GM12891 (cell line): Measurements from ENCODE around the gene PDF.

Source experiments
- DNase-seq: peaks from one replicate; pipeline ENCODE4 v3.0.0; 2011; ENCODE audit warnings: low spot score; ENCODE audit not compliant: insufficient read length
- FAIRE-seq: peaks from 2 replicates; lab custom pipeline; 2011; peaks lifted over from hg19 to GRCh38; lab: Jason Lieb, UNC
- PAX5 ChIP-seq: IDR thresholded peaks from 2 replicates; pipeline ENCODE4 v1.6.1; 2011; ENCODE audit warnings: low read length, moderate library complexity, mild to moderate bottlenecking; ENCODE audit not compliant: insufficient read depth, severe bottlenecking
- POLR2A ChIP-seq: IDR thresholded peaks from 2 replicates; pipeline ENCODE4 v1.6.1; 2011; ENCODE audit warnings: low read depth, low read length, control low read depth
- POLR2AphosphoS5 ChIP-seq: IDR thresholded peaks from 2 replicates; pipeline ENCODE4 v1.6.1; 2011; ENCODE audit warnings: low read depth, low read length, control low read depth
- POU2F2 ChIP-seq: IDR thresholded peaks from 2 replicates; pipeline ENCODE4 v1.6.1; 2011; ENCODE audit warnings: low read depth, mild to moderate bottlenecking, control low read depth, low read length, moderate library complexity
- SPI1 ChIP-seq: IDR thresholded peaks from 2 replicates; pipeline ENCODE4 v1.6.1; 2011; ENCODE audit warnings: low read depth, low read length, control low read depth
- TAF1 ChIP-seq: IDR thresholded peaks from 2 replicates; pipeline ENCODE4 v1.6.1; 2011; ENCODE audit warnings: low read depth, low read length, control low read depth

The PDF gene

DNA sequence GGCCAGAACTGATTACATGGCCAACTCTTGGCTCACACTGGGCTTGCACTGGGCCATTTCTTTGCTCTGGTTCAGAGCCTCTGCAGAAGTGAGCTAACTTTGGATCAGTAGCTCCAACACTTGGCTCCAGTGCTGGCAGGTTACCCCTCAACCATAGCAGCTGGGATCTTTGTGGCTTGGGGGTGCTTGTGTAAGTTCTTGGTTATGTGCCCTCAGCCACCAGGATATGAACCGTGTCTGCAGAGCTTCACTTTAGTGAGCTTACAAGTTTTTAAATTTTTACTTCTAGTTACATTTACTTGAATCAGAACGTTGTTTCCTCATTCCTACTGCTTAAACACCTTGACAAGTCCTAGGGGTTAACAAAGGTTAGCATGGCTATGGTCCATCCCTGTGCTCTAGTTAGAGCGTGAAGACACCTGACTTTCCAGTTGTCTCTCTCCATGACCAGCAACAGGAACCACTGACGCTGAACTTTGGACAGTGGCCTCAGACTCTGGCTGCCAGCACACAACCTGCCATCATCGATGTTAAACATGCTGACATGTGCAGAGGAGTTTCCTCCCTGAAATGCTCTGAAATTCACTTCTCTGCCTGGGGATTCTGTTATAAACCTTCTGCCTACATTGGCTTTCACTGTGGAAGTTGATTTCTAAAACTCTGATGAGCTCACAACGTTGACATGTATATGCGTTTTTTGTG, 4.1 kb downstream of the PDF start:
- TF ChIP-seq POU2F2 (no peak), TAF1 (no peak), POLR2AphosphoS5 (no peak), SPI1 (no peak), POLR2A (no peak), PAX5 (no peak)
- DNase-seq (no peak), FAIRE-seq (no peak)

DNA sequence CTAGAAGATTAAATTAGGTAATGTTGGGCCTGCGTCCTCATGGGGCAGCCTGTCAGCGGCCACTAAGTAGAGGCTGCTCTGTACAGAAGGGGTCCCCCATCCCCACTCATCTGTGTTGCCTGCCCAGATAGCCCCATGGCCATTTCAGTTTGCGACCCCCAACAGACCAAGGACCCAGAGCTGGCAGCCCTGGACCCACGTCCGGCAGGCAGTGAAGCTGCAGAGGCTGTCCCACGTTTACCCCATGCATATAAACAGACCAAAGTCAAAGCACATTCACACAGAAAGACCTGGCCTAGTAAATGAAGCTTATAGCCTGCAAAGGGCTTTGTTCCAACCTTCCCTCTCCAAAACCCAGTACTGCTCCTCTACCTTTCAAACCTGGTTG, 4.6 kb downstream of the PDF start:
- no peak for DNase-seq
- TF ChIP-seq POLR2AphosphoS5: no peak
- TF ChIP-seq POLR2A: no peak
- no peak for TF ChIP-seq POU2F2
- TF ChIP-seq SPI1: no peak
- FAIRE-seq: no peak

DNA sequence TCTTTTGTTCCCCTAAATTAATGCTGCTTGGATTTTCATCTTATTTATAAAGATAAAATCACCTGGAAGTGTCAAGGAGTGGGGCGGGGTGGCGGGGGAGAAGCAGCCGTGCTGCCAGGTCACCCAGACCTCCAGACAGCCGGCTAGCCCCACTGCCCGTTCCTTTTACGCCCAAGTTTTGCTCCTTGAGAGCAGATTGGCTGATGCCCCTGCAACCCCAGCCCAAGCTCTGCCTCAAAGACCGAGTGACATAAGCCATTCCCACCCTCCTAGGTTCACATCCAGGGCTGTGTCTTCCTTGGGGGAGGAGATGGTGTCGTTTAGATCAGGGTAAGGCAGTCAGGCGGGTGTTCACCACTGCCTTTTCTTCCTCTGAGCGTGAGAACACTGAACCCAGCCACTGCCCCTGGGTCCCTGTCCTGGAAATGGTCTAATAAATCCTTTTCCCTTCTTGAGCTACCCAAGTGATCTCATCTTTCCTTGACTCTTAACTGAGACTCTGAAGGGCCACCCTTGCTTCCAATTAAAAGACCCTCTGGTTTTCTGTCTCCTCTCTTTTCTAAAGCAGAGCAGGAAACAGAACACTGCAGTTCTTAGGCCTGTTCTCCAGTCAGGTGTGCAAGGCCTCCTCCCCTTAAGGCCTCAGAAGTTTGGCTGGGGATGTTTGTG, 5.7 kb downstream of the PDF start:
- no peak for TF ChIP-seq SPI1
- DNase-seq (no peak), FAIRE-seq (no peak)

DNA sequence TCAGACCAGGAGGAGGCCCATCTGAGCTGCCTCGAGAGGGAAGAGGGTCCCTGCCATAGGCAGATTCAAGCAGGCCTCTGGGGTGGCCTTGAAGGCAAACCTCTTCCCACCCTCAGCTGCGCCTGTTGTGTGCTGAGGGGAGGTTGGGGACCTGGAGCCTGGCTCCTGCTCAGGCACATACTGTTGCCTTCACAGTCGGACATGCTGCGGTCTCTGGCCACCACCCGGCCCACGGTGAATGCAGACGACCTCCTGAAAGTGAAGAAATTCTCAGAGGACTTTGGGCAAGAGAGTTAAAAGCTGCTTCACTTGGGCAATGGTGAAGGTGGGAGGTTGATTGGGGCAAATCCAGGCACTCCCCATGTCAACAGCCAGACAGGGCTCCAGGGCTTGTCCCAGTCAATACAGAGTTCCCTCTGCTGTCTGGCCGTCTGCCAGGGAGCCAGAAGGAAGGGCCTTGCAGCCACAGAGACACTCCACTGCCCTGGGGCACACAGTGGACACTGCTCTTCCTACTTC, 6.3 kb downstream of the PDF start:
- TF ChIP-seq POLR2AphosphoS5 (no peak), SPI1 (no peak), PAX5 (no peak), POLR2A (no peak; the same call in 1 of the 2 replicates), TAF1 (no peak), POU2F2 (no peak)
- no peak for DNase-seq

DNA sequence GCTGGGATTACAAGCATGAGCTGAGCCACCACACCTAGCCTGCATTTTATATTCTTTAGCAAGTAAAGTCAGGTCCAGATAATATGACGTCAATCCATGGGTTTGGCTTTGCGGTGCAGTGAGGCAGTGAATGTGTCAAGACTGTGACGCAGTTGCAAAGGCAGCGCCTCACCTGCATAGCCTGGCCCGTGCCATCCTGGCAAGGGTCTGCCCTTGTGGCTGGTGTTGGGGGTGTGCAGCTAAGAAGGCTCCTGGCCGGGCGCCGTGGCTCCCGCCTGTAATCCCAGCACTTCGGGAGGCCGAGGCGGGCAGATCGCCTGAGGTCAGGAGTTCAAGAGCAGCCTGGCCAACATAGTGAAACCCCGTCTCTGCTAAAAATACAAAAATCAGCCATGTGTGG, 7.0 kb downstream of the PDF start:
- TF ChIP-seq PAX5 (no peak), POLR2AphosphoS5 (no peak), POLR2A (no peak), POU2F2 (no peak), SPI1 (no peak), TAF1 (no peak)
- DNase-seq: no peak
- no peak for FAIRE-seq

More for the DNA sequence above, 6.3 kb downstream of the PDF start:
- no peak for FAIRE-seq

DNA sequence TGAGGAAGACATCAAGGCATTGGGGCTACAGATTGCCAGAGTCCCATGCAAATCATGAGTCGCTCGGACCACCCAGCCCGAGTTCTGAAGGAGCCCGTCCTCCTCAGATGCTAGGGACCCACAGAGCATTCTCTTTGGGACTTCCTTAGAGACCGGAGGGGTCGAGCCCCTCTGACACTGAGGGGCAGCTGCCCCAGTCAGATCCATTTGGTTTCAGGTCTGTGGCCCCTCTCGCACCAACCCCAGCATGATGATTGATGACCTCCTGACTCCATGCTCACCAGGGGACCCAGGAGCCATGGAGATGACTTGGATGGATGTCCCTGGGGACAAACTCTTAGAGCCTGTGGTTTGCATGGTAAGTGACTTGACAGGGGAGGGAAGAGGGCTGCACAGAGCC, 8.0 kb downstream of the PDF start:
- FAIRE-seq (no peak), DNase-seq (no peak)
- TF ChIP-seq PAX5: no peak
- no peak for TF ChIP-seq TAF1
- no peak for TF ChIP-seq POU2F2
- no peak for TF ChIP-seq POLR2A
- no peak for TF ChIP-seq POLR2AphosphoS5
- no peak for TF ChIP-seq SPI1

DNA sequence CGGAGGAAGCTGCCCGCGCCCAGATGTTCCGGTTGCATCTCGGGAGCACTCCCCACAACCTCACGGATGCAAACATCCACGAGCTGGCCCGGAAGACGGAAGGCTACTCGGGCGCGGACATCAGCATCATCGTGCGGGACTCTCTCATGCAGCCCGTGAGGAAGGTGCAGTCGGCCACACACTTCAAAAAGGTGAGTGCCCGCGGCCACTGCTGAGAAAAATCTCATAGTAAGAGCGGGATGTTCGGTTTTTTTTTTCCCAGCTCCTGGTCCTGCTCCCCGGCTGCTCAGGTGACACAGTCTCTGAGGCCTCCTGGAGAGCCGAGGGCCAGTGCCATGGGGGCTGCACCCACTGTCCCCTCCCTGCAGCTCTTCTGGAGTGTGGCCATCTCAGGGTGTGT, 9.3 kb downstream of the PDF start:
- TF ChIP-seq POU2F2 (no peak), SPI1 (no peak), POLR2A (no peak), POLR2AphosphoS5 (no peak), PAX5 (no peak), TAF1 (no peak)
- FAIRE-seq (no peak), DNase-seq (no peak)

DNA sequence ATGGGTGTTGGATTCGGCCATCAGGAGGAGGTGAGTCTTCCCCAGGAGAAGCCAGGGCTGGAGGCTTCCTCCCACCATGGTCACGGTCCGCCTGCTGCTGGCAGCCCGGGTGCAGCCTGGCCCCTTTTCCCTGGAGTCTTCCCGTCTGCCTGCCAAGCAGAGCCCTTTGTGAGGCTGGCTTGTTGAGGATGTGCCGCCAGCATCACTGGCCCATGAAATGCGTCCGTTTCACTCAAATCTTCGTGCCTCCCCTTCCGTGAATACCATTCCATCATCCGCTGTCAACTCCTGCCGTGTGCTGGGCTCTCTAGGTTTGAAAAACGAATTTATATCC, 9.7 kb downstream of the PDF start:
- no peak for TF ChIP-seq POLR2A
- TF ChIP-seq POLR2AphosphoS5: 0 out of 2 replicates have a peak, but pooled peaks have one; percentile 29
- DNase-seq (no peak), FAIRE-seq (no peak)

DNA sequence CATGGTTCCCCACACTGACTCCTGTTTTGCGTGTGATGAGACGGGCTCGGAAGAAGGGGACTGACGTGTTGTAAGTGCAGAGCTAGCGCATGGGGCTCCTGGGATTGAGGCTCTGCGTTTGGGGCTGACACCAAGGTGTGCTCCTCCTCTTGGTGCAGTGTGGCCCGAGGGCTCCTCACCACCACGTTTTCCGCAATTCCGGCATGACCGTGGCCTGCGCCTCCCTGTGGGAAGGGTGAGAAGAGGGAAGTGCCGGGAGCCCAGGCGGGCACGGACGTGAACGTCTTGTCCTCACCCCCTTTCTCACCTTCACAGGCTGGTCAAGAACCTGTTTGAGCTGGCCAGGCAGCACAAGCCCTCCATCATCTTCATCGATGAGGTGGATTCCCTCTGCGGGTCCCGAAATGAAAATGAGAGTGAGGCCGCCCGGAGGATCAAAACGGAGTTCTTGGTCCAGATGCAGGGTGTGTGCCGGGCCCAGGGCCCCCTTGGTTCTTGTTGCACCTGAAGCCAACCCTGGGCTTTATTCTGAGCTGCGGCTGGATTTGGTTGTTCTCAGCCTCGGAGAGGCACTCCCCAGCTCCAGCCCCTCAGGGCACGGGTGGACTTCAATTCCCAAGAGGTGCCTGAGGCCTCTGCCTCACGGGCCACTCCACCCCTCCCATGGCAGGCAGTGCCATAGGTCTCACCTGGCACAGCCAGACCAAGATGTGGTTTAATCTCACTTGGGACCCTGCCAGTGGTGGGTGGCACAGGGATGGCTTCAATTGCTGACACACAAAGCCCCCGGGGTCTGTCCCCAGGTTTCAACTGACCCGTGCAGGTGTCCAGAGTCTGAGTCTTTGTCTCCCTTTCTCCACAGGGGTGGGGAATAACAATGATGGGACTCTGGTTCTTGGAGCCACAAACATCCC, 10.3 kb downstream of the PDF start:
- FAIRE-seq (no peak), DNase-seq (no peak)
- TF ChIP-seq PAX5 (no peak), SPI1 (no peak), POLR2A (no peak), POLR2AphosphoS5 (no peak), POU2F2 (no peak), TAF1 (no peak)

DNA sequence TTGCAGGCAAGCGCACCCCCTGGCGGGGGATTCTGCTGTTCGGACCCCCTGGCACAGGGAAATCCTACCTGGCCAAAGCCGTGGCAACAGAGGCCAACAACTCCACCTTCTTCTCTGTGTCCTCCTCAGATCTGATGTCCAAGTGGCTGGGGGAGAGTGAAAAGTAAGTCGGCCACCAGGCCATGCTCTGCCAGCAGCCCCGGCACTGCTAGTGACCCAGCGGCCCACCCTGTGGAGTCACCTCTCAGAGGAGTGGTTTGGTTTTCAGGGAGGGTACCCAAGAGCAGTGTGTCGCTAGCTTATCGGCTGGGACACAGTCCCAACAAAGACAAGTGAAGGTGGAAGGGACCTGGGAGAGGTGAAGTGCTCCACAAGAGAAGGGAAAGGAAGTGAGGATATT, 11.0 kb downstream of the PDF start:
- DNase-seq: no peak
- no peak for TF ChIP-seq TAF1
- no peak for TF ChIP-seq POU2F2
- TF ChIP-seq PAX5: no peak
- TF ChIP-seq POLR2AphosphoS5: no peak
- no peak for TF ChIP-seq POLR2A
- no peak for TF ChIP-seq SPI1
- no peak for FAIRE-seq
